HK-2 (cell line): Measurements from ENCODE around the gene SEC31A.

ENCODE experiments used
- DNase-seq: peaks from one replicate; pipeline ENCODE4 v3.0.0-alpha.2; 2018; ENCODE audit not compliant: unreplicated experiment

Gene SEC31A

DNA sequence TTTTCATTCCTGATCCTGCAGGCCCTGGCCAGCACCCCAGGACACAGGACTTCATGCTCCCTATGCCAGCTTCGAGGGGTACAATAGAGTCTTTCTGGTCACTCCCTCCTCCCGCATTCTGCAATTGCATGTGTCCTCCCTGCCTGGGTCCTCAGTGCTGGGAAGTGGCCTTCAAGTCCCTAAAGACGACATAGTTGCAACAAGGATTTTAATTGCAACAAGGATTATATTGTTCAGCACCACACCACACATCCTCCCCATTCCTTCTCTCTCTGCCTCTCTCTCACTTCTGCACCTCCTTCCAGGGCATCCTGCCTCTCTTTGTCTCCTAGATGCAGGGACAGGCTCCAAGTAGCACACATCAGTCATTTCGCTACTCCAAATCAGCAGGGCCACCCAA lies 117.9 kb downstream of the SEC31A start:
- DNase-seq: no peak

DNA sequence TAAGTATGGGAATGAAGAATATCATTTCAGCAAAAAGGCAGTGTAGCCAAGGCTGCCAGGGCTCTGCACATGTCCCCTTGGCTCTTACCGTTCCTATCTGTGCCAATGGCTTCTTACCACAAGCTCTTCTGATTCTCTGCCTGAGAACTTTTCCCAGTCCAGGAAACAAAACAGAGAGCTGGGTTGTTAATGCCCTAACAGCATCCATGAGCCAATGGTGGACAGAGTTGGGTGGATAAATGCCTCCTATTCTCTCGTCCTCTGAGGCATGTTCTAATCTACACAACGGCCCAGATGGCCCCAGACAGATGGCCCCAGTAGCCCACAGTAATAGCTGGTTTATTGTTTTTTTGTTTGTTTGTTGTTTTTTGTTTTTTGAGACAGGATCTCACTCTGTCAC lies 120.3 kb downstream of the SEC31A start:
- no peak for DNase-seq
